PC-9 (cell line): ENCODE results near the gene TMEM174.

Experiments used
- CTCF ChIP-seq: fragments of 200-600 bp; sonication (generic); conservative IDR thresholded peaks from 2 replicates; pipeline ENCODE4 v1.6.1; 2017; ENCODE audit warnings: mixed run types, antibody characterized with exemption, mild to moderate bottlenecking, moderate library complexity
- EZH2 ChIP-seq: fragments of 200-600 bp; sonication (generic); IDR thresholded peaks from 2 replicates; pipeline ENCODE4 v1.8.0; 2017; ENCODE audit warnings: antibody characterized with exemption, low read depth

- TF ChIP-seq CTCF (no peak), EZH2 (no peak)
These were observed 10.5 kb downstream of the TMEM174 start for GRCh38 chr5:73183481-73183891.
